Mononuclear cell (primary cell): ENCODE data around the gene RNF125. TPM values are rescaled to one million over a fixed set of nuclear protein-coding genes. Genes with fewer than 3 reads are reported as not detected.

Experiments used
- H3K27me3 ChIP-seq: 2 replicates; pipeline ENCODE4 v1.6.0; 2011; ENCODE audit warnings: low read length, control low read depth; ENCODE audit not compliant: insufficient read depth
- H3K4me1 ChIP-seq: 2 replicates; pipeline ENCODE4 v1.5.1; 2011; ENCODE audit warnings: mild to moderate bottlenecking, low read length, control low read depth; ENCODE audit not compliant: insufficient read depth
- H3K4me3 ChIP-seq: 2 replicates; pipeline ENCODE4 v1.5.1; 2011; ENCODE audit warnings: mild to moderate bottlenecking, low read length, moderate library complexity
- H3K9me3 ChIP-seq: 2 replicates; pipeline ENCODE4 v1.5.1; 2011; ENCODE audit warnings: low read depth, mild to moderate bottlenecking, control low read depth, low read length
- total RNA-seq: library from RNA; depleted of rRNA; stranded (reverse); fragments of >200 nt; gene quantifications from one replicate; pipeline ENCODE4 v1.2.3, GENCODE V29; 2012

RNF125 gene
- total RNA-seq, 1 donor, result 57.0 TPM

DNA sequence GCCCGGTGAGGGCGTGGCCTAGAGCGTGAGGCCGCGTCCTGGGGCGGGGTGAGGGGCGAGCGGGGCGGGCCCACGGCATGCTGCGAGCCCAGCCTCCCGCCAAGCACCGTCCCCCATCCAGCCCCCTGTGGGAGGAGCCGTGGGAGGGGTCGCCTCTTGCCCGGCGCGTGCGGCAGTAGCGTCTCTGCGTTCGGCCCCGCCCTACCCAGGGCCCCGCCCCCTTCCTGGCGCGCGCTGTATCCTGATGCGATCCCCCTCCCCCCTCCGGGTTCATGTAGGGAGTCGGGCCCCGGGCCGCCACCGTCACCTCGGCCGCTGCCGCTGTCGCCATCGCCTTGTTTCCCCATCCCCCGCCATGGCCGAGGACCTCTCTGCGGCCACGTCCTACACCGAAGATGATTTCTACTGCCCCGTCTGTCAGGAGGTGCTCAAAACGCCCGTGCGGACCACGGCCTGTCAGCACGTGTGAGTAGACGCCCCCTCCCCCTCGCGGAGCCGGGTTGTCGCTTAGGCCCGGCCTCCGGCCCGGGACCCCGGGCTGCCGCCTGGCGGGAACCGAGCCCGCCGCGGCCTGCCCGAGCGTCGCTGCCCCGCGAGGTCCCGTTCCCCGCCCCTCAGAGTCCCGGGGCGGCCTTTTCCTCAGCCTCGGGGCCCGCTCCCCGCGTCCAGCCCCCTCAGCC is 73.9 kb downstream of the RNF125 start:
- H3K9me3 ChIP-seq, result no peaks in the 10 kb centered on the region
- H3K4me3 ChIP-seq, result peak overlapping the region; percentile 90
- H3K4me1 ChIP-seq, result peaks cover 50% of the 10 kb centered on the region
- H3K27me3 ChIP-seq, result no peaks in the 10 kb centered on the region

DNA sequence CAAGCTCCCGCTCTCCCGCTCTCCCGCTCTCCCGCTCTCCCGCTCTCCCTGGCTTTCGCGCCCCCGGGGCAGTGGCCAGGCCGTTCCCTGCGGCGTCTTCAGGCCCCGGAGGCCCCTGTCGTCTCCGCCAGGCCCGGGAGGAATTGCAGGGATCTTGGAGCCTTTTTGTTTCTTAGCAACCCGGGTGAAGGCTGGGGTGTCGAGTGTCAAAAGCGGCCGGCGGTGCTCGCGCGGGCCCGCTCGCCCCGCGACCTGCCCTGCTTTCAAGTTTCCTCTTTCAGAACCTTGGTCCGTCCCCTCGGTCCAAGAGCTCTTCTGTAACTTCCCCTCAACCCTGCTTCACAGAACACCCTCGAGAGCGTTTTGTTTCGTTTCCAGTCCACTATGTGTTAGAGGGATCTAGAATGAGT is 74.5 kb downstream of the RNF125 start:
- H3K9me3 ChIP-seq, result no peaks in the 10 kb centered on the region
- peak overlapping the region; percentile 90 for H3K4me3 ChIP-seq
- no peaks in the 10 kb centered on the region for H3K27me3 ChIP-seq
- peaks cover 52% of the 10 kb centered on the region for H3K4me1 ChIP-seq

DNA sequence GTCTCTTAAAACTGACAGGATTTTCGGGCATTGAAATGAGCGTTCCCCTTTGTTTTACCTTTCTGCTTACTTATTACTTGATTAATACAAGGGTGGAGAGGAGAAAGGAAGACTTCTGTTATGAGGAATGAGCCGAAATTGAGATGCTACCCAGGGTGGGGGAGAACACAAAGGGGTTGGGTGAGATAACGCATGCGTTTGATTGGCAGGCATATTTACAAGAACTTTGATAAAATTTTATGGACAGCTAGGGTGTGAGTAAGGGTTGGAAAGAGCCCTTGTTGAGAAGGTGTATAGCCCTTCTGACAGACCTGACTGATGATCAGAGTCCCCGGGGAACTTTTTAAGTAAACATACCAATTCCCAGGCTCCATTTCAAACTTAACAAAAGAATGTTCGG is 74.9 kb downstream of the RNF125 start:
- no peaks in the 10 kb centered on the region for H3K9me3 ChIP-seq
- H3K4me1 ChIP-seq, result peaks cover 56% of the 10 kb centered on the region
- H3K4me3 ChIP-seq, result peak overlapping the region; percentile 90
- no peaks in the 10 kb centered on the region for H3K27me3 ChIP-seq

DNA sequence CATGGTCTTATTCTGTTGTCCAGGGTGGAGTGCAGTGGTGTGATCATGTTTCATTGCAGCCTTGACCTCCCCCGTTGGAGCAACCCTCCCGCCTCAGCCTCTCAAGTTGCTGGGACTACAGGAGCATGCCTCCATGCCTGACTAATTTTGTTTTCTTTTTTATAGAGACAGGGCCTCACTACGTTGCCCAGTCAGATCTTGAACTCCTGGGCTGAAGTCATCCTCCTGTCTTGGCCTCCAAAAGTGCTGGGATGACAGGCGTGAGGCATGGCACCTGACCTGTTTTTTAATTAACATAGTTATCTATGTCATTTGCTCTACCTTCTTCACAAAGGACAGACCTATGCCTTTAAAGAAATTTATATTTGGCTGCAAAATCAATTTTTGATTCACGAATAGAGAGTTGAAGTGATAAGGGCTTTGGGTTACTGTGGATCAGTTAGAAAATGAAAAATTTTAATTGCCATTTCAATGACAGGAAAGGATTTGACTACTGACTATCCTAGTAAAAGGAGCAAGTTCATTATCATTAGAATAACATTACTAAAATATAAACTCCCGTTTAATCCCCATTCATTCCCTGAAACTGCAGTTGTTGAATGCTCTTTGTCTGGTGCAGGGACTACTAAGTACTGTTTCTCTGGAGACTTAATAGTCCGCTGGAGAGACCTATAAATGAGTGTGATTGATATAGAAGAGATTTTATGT is 76.7 kb downstream of the RNF125 start:
- no peaks in the 10 kb centered on the region for H3K27me3 ChIP-seq
- H3K4me3 ChIP-seq, result no peak overlapping the region
- H3K9me3 ChIP-seq, result no peaks in the 10 kb centered on the region
- H3K4me1 ChIP-seq, result peaks cover 66% of the 10 kb centered on the region

DNA sequence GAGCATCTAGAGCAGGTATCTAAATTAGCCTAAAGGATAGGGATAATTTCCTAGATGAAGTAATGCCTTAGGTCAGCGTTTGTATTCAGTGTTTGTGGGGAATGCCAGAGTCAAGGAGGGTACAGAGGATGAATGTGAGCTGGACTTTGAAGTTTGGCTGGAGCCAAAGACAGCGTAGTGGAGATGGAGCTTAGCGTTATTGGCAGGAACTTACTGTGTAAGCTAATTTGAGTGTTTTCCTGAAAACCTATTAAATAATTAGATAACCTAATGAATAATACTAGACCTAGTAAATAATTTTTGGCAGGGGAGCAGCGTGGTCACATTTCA is 77.2 kb downstream of the RNF125 start:
- Histone ChIP-seq H3K4me3 (no peak overlapping the region), H3K4me1 (peaks cover 66% of the 10 kb centered on the region), H3K9me3 (no peaks in the 10 kb centered on the region), H3K27me3 (no peaks in the 10 kb centered on the region)

DNA sequence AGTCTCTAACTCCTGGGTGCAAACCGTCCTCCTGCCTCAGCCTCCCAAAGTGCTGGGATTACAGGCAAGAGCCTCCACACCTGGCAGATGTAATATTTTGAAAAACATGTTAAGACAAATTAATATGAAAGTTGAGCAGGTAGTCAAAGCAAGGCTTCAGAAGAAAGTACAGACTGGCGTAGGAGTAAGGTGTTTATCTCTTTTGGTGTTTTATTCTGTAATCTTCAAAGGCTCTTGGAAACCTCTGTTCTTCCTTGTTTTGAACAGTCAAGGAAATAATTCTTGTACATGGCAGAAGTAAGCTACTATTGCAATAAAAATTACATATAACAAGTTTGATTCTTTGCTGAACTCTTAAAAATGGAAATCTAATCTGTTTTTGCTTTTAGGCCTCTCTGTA is 78.3 kb downstream of the RNF125 start:
- Histone ChIP-seq H3K27me3 (no peaks in the 10 kb centered on the region), H3K4me3 (no peak overlapping the region), H3K9me3 (no peaks in the 10 kb centered on the region), H3K4me1 (peaks cover 60% of the 10 kb centered on the region)

DNA sequence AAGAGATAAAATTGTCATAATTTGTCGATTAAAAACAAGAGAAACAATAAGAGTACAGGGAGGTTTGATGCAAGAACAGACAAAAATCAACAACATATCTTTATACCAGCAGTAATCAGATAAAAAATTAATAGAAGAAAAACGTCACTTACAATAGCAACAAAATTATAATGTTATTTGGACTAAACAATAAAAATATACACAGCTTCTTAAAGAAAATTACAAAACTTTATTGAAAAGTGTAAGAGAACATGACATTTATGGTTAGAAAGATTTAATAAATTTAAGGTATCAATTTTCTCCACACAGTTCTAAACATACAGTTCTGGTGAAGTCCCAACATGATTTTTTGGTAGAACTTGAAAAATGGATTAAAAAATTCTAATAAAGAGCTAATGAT is 85.9 kb downstream of the RNF125 start:
- no peak overlapping the region for H3K4me3 ChIP-seq
- peaks cover 14% of the 10 kb centered on the region for H3K4me1 ChIP-seq
- H3K9me3 ChIP-seq, result no peaks in the 10 kb centered on the region
- H3K27me3 ChIP-seq, result no peaks in the 10 kb centered on the region

DNA sequence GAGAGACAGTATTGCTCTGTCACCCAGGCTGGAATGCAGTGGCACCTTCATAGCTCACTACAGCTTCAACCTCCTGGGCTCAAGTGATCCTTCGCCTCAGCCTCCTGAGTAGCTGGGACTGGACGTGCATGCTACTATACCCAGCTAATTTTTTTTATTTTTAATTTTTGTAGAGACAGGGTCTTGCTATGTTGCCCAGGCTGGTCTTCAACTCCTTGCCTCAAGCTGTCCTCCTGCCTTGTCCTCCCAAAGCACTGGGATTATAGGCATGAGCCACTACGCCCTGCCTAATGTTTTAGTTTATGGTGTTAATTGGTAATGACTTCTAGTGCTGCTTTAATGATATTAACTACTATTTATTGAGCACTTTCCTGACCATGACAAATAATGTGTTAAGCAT is 91.4 kb downstream of the RNF125 start:
- Histone ChIP-seq H3K4me3 (no peak overlapping the region), H3K9me3 (no peaks in the 10 kb centered on the region), H3K27me3 (no peaks in the 10 kb centered on the region), H3K4me1 (peaks cover 31% of the 10 kb centered on the region)

DNA sequence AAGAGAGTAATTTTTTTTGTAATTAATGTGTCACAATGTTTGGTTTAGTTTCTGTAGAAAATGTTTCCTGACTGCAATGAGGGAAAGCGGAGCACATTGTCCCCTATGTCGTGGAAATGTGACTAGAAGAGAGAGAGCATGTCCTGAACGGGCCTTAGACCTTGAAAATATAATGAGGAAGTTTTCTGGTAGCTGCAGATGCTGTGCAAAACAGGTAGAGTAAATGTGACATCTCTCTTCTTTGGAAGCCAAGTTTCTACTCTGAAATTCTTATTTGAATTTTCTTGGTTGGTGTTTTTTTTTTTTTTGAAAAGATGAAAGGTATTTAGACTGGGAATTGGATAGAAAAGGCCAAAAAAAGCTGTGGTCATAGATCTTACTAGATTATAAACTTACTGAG is 93.1 kb downstream of the RNF125 start:
- H3K9me3 ChIP-seq, result no peaks in the 10 kb centered on the region
- H3K4me1 ChIP-seq, result peaks cover 28% of the 10 kb centered on the region
- no peaks in the 10 kb centered on the region for H3K27me3 ChIP-seq
- H3K4me3 ChIP-seq, result no peak overlapping the region

DNA sequence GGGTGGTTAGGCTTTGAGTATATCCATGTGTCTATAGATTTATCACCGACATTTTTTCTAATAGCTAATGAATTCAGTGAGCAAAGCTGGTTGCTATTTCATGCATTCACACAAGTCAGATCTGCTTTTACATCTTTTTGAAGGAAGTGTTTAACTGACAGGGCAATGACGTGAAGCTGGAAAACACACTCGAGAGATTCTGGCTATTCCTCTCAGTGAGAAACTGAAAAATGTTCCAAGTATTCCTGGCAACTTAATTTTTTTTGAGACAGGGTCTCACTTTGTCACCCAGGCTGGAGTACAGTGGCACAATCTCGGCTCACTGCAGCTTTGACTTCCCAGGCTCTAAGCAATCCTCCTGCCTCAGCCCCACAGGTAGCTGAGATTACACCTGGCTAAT is 94.2 kb downstream of the RNF125 start:
- Histone ChIP-seq H3K27me3 (no peaks in the 10 kb centered on the region), H3K4me3 (no peak overlapping the region), H3K4me1 (peaks cover 26% of the 10 kb centered on the region), H3K9me3 (no peaks in the 10 kb centered on the region)

DNA sequence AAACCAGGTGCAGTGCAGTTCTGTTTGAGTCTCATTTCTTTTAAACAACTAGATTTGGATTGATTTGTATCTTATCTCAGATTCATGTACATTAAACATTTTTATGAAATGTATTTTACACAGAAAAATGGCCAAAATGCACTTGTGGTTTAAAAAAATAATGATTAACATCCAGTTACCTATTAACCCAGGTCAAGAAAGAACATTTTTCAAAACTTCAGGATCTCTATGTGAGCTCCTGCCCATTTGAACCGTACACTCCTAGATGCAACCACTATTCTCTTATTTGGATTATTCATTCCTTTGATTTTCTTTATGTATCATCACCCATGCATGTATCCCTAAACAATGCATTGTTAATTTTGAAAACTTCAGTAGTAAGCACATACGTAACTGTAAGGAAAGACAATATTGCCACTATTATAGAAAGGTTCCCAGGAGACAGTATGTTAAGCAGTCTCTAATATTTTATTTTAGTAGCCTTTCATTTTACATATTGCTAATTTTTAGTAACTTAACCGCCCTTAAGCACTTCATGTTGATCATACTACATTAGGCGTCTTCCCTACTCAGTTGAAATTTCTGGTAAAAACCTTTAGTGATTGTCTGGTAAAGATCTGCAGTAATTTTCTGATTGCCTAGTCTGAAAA is 95.8 kb downstream of the RNF125 start:
- Histone ChIP-seq H3K9me3 (no peaks in the 10 kb centered on the region), H3K27me3 (no peaks in the 10 kb centered on the region), H3K4me3 (no peak overlapping the region), H3K4me1 (peaks cover 19% of the 10 kb centered on the region)

DNA sequence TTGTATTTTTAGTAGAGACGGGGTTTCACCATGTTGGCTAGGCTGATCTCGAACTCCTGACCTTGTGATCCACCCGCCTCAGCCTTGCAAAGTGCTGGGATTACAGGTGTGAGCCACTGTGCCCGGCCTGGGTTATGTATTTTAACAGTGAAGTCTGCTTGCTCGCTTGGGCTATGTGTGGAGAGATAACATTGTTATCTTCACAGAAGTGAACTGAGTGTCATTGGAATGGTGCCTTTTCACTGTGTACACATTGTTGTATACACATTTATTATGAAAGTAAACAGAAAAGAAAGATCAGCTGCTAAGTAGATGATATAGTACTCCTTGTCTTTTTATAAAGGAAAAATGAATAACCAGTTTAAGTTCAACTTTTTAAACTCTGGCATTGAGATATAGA is 103.4 kb downstream of the RNF125 start:
- Histone ChIP-seq H3K4me1 (no peaks in the 10 kb centered on the region), H3K9me3 (no peaks in the 10 kb centered on the region), H3K4me3 (no peak overlapping the region), H3K27me3 (no peaks in the 10 kb centered on the region)

Other genes starting within 250 kb of the RNF125 start
- gene TRAPPC8, start 75.7 kb upstream of the RNF125 start, total RNA-seq, result 25.0 TPM
- gene RNF138, start 73.0 kb downstream of the RNF125 start, total RNA-seq, result 204 TPM
- not detected for gene MEP1B, start 171.2 kb downstream of the RNF125 start, total RNA-seq